GM12801 (cell line): ENCODE results near the gene IMP3.

Experiments
- CTCF ChIP-seq: IDR thresholded peaks from one replicate; pipeline ENCODE4 v1.5.1; 2011; ENCODE audit warnings: control low read depth; ENCODE audit not compliant: insufficient read length; ENCODE audit errors: extremely low read depth

The IMP3 gene

GRCh38 chr15:75662823-75663519, 22.9 kb upstream of the IMP3 start:
- no peak for TF ChIP-seq CTCF

GRCh38 chr15:75661756-75662140, 21.7 kb upstream of the IMP3 start:
- TF ChIP-seq CTCF, result no peak

- TF ChIP-seq CTCF, result no peak
Observed at GRCh38 chr15:75661100-75661755, 21.2 kb upstream of the IMP3 start.

GRCh38 chr15:75659928-75660645, 20.1 kb upstream of the IMP3 start:
- TF ChIP-seq CTCF, result no peak

- no peak for TF ChIP-seq CTCF
Observed at GRCh38 chr15:75659141-75659771, 19.2 kb upstream of the IMP3 start.

- no peak for TF ChIP-seq CTCF
Observed at GRCh38 chr15:75656813-75657212, 16.8 kb upstream of the IMP3 start.

GRCh38 chr15:75656331-75656730, 16.3 kb upstream of the IMP3 start:
- TF ChIP-seq CTCF, result no peak
